GM23248 (cell line): ENCODE data around the gene TRRAP. TPM values are rescaled to one million over a fixed set of nuclear protein-coding genes. Genes with fewer than 3 reads are reported as not detected.

Experiments
- DNase-seq: peaks from one replicate; pipeline ENCODE4 v3.0.0-alpha.2; 2015
- H2AFZ ChIP-seq: fragments of 200-600 bp; sonication (generic); 2 replicates; pipeline ENCODE4 v1.6.1; 2016; ENCODE audit warnings: antibody characterized with exemption
- H3F3A ChIP-seq: fragments of 200-600 bp; sonication (generic); 2 replicates; pipeline ENCODE4 v1.6.1; 2016; ENCODE audit warnings: mild to moderate bottlenecking, antibody characterized with exemption, mixed run types; ENCODE audit not compliant: insufficient read depth
- H3K27ac ChIP-seq: fragments of 200-600 bp; sonication (generic); 2 replicates; pipeline ENCODE4 v1.5.1; 2016; ENCODE audit warnings: mild to moderate bottlenecking
- H3K27me3 ChIP-seq: fragments of 200-600 bp; sonication (generic); replicated peaks from 2 replicates; pipeline ENCODE4 v1.6.1; 2016; ENCODE audit warnings: mild to moderate bottlenecking; ENCODE audit not compliant: insufficient read depth
- H3K36me3 ChIP-seq: fragments of 200-600 bp; sonication (generic); 2 replicates; pipeline ENCODE4 v1.6.1; 2016; ENCODE audit warnings: low read depth, mild to moderate bottlenecking
- H3K4me1 ChIP-seq: fragments of 200-600 bp; sonication (generic); 2 replicates; pipeline ENCODE4 v1.6.1; 2016; ENCODE audit warnings: mild to moderate bottlenecking; ENCODE audit not compliant: insufficient read depth
- H3K4me2 ChIP-seq: fragments of 200-600 bp; sonication (generic); one replicate; pipeline ENCODE4 v1.6.1; 2016; ENCODE audit warnings: mild to moderate bottlenecking; ENCODE audit not compliant: unreplicated experiment
- H3K4me3 ChIP-seq: fragments of 200-600 bp; sonication (generic); 2 replicates; pipeline ENCODE4 v1.5.1; 2016; ENCODE audit warnings: mild to moderate bottlenecking
- H3K79me2 ChIP-seq: fragments of 200-600 bp; sonication (generic); 2 replicates; pipeline ENCODE4 v1.6.1; 2016; ENCODE audit warnings: mild to moderate bottlenecking; ENCODE audit not compliant: insufficient read depth
- H3K9ac ChIP-seq: fragments of 200-600 bp; sonication (generic); 2 replicates; pipeline ENCODE4 v1.6.1; 2016; ENCODE audit warnings: mild to moderate bottlenecking
- H3K9me2 ChIP-seq: fragments of 200-600 bp; sonication (generic); 2 replicates; pipeline ENCODE4 v1.6.1; 2016; ENCODE audit warnings: mixed run types, mild to moderate bottlenecking, moderate library complexity; ENCODE audit not compliant: insufficient read depth
- H3K9me3 ChIP-seq: fragments of 200-600 bp; sonication (generic); one replicate; pipeline ENCODE4 v1.6.1; 2017; ENCODE audit warnings: low read depth
- H4K20me1 ChIP-seq: fragments of 200-600 bp; sonication (generic); 2 replicates; pipeline ENCODE4 v1.6.0; 2016; ENCODE audit not compliant: insufficient read depth
- EZH2 ChIP-seq: fragments of 200-600 bp; sonication (generic); IDR thresholded peaks from 2 replicates; pipeline ENCODE4 v1.6.1; 2018; ENCODE audit warnings: antibody characterized with exemption, mild to moderate bottlenecking; ENCODE audit not compliant: insufficient read depth, poor library complexity, severe bottlenecking
- EZH2phosphoT487 ChIP-seq: fragments of 200-600 bp; sonication (generic); IDR thresholded peaks from 2 replicates; pipeline ENCODE4 v1.6.1; 2018; ENCODE audit warnings: antibody characterized with exemption, moderate library complexity, mild to moderate bottlenecking, low read depth; ENCODE audit not compliant: insufficient read depth
- WGBS, 2 experiments: methylation state at CpG; one replicate each; pipeline ENCODE4 v1.1.6; 2015 to 2017; ENCODE audit warnings: low lambda C conversion rate in 2 of 2, low coverage in 1 of 2; ENCODE audit errors: missing lambda C conversion rate in 2 of 2; 5-methylcytosine and 5-hydroxymethylcytosine counted together
- in situ Hi-C: fragments of 300-500 bp; cut with MboI; formaldehyde crosslinking; loops from 2 replicates; pipeline ENCODE4 v1.15.0; 2020
- polyA plus RNA-seq: library from polyadenylated mRNA; unstranded; fragments of >200 nt; fragmentation: Nextera tagmentation; extraction: Ambion mirVana; gene quantifications from 2 replicates; pipeline ENCODE4 v1.2.1, GENCODE V29; 2016
- total RNA-seq: library from RNA; depleted of rRNA; stranded (reverse); fragments of >200 nt; shearing (Covaris generic); gene quantifications from 2 replicates; pipeline ENCODE4 v1.2.3, GENCODE V29; 2014

TRRAP gene
- total and polyA plus RNA-seq, 2 experiments from 2014 or later: 4.8 to 11.3 TPM

- peaks cover 62% of the 10 kb centered on the region for H3K36me3 ChIP-seq
- TF ChIP-seq EZH2 (no peak), EZH2phosphoT487 (no peak)
- no peaks in the 10 kb centered on the region for H3F3A ChIP-seq
- in situ Hi-C loops: no loop called here
- no peak overlapping the region for H3K9ac ChIP-seq
- H3K79me2 ChIP-seq: peaks cover 27% of the 10 kb centered on the region
- no peak overlapping the region for H3K4me3 ChIP-seq
- H3K9me2 ChIP-seq: no peaks in the 10 kb centered on the region
- 85 to 86% methylated on average over 21 of the region's 21 CpGs for WGBS, 2 experiments
- no peak for DNase-seq
- H4K20me1 ChIP-seq: no peaks in the 10 kb centered on the region
- no peaks in the 10 kb centered on the region for H3K27me3 ChIP-seq
- H3K4me1 ChIP-seq: no peaks in the 10 kb centered on the region
- no peak overlapping the region for H3K4me2 ChIP-seq
- H2AFZ ChIP-seq: no peak overlapping the region
- no peaks in the 10 kb centered on the region for H3K9me3 ChIP-seq
- no peak overlapping the region for H3K27ac ChIP-seq
Observed at GRCh38 chr7:98949336-98950044, 71.2 kb downstream of the TRRAP start.

DNA sequence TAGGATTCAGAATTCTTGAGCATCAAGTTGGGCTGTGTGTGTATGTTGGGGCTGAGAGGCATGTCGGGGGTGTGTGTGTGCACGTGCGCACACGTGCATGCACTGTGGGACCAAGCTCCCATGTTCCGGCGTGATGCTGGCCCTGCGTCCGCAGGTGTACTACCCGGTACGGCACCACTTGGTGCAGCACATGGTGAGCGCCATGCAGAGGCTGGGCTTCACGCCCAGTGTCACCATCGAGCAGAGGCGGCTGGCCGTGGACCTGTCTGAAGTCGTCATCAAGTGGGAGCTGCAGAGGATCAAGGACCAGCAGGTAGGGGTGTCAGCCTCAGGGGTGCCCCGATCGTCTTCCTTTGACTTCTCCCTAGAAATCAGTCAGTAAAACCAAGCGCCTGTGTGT, 77.7 kb downstream of the TRRAP start:
- TF ChIP-seq EZH2 (no peak), EZH2phosphoT487 (no peak)
- in situ Hi-C loops: no loop called here

GRCh38 chr7:98956469-98956868, 78.1 kb downstream of the TRRAP start:
- WGBS, 2 experiments: 70 to 73% methylated on average over 9 of the region's 9 CpGs
- Histone ChIP-seq H3K36me3 (peaks cover 47% of the 10 kb centered on the region; the same call in 1 of the 2 replicates), H3K79me2 (no peaks in the 10 kb centered on the region), H3K4me1 (no peaks in the 10 kb centered on the region), H3K4me2 (no peak overlapping the region), H3K9ac (no peak overlapping the region), H3K27ac (no peak overlapping the region), H3K9me2 (no peaks in the 10 kb centered on the region), H4K20me1 (no peaks in the 10 kb centered on the region), H3K27me3 (no peaks in the 10 kb centered on the region), H3K9me3 (no peaks in the 10 kb centered on the region), H3F3A (no peaks in the 10 kb centered on the region), H2AFZ (no peak overlapping the region), H3K4me3 (no peak overlapping the region)
- DNase-seq: no peak
- TF ChIP-seq EZH2phosphoT487: no peak
- no peak for TF ChIP-seq EZH2
- in situ Hi-C loops: no loop called here

More for the DNA sequence above, 77.7 kb downstream of the TRRAP start:
- H3K9me3 ChIP-seq: no peaks in the 10 kb centered on the region
- H3K79me2 ChIP-seq: no peaks in the 10 kb centered on the region
- H4K20me1 ChIP-seq: no peaks in the 10 kb centered on the region
- peaks cover 50% of the 10 kb centered on the region; the same call in 1 of the 2 replicates for H3K36me3 ChIP-seq
- no peaks in the 10 kb centered on the region for H3K4me1 ChIP-seq
- H2AFZ ChIP-seq: no peak overlapping the region
- WGBS, 2 experiments: 87 to 94% methylated on average over 19 of the region's 19 CpGs
- no peak overlapping the region for H3K9ac ChIP-seq
- no peaks in the 10 kb centered on the region for H3K9me2 ChIP-seq
- no peak overlapping the region for H3K4me3 ChIP-seq
- H3F3A ChIP-seq: no peaks in the 10 kb centered on the region
- H3K4me2 ChIP-seq: no peak overlapping the region
- DNase-seq: no peak
- no peak overlapping the region for H3K27ac ChIP-seq
- no peaks in the 10 kb centered on the region for H3K27me3 ChIP-seq

DNA sequence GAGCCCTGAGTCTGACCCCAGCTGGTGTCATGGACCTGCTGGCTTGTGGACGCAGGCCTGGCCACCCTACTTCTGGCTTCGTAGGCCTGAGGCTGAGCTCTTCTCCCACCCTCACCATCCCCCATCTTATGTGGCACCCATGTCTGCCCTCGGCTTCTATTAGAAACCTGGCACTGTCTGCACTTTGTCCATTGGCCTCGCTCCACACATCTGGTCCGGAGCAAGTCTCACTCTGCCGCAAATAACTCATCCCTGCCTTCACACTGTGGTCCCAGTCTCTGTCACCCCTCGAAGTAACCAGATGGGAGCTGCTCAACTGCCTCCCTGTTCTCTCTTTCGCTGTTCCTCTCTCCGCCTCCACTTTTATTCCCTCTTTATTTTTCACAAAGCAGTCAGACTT, 78.6 kb downstream of the TRRAP start:
- no peaks in the 10 kb centered on the region for H3K9me2 ChIP-seq
- in situ Hi-C loops: no loop called here
- DNase-seq: peak; percentile 3
- H3K4me1 ChIP-seq: no peaks in the 10 kb centered on the region
- H3K4me2 ChIP-seq: no peak overlapping the region
- H3K27me3 ChIP-seq: no peaks in the 10 kb centered on the region
- no peak overlapping the region for H3K4me3 ChIP-seq
- H4K20me1 ChIP-seq: no peaks in the 10 kb centered on the region
- H3K36me3 ChIP-seq: peaks cover 47% of the 10 kb centered on the region; the same call in 1 of the 2 replicates
- H3K9ac ChIP-seq: no peak overlapping the region
- H2AFZ ChIP-seq: no peak overlapping the region
- no peaks in the 10 kb centered on the region for H3F3A ChIP-seq
- no peak for TF ChIP-seq EZH2phosphoT487
- no peak for TF ChIP-seq EZH2
- H3K27ac ChIP-seq: no peak overlapping the region
- no peaks in the 10 kb centered on the region for H3K9me3 ChIP-seq
- H3K79me2 ChIP-seq: no peaks in the 10 kb centered on the region
- 38 to 41% methylated on average over 9 of the region's 9 CpGs for WGBS, 2 experiments
